KBM-7 (cell line): ENCODE results near the gene RABEP2.
"Not testable (repeated sequence)": the region's sequence is repeated elsewhere in the genome, so short reads cannot be mapped to it uniquely, and the experiment has no call there.

ENCODE experiments used
- DNase-seq: peaks from one replicate; pipeline ENCODE4 v3.0.0-alpha.2; 2015
- in situ Hi-C: fragments of 300-500 bp; cut with MboI; formaldehyde crosslinking; loops from 2 replicates; pipeline ENCODE4 v1.14.3; 2020; ENCODE audit warnings: low sequenced_read_pairs, low pct_unique_long_range_greater_than_20kb, mixed read lengths

RABEP2 gene

DNA sequence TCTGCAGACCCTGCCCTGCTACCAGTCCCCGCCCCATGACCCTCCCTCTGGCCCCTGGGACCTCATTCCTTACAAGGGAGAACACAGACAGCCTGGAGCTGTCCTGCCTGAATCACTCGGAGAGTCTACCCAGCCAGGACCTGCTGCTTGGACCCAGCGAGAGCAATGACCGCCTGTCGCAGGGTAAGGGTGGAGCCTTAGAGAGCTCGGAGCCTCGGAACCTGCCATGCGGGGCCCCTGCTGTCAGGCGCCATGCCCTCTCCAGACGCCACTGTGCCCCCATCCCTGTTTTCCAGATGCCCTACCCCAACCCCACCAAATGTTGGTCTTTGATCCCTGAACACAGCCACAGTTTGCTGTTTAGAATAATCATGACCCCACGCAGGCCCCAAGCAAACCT, 55.8 kb downstream of the RABEP2 start:
- in situ Hi-C loops, result no loop called here
- DNase-seq, result no peak

DNA sequence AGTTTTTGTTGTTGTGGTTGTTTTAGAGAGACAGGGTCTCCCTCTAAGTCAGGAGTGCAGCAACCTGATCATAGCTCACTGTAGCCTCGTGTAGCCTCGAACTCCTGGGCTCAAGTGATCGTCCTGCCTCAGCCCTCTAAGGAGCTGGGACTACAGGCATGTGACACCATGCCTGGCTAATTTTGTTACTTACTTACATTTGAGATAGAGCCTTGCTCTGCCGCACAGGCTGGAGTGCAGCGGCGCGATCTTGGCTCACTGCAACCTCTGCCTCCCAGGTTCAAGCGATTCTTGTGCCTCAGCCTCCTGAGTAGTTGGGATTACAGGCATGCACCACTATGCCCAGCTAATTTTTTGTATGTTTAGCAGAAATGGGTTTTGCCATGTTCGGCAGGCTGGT, 57.4 kb downstream of the RABEP2 start:
- in situ Hi-C loops, DNase-seq: not testable (repeated sequence)

- DNase-seq, result no peak
- in situ Hi-C loops, result no loop called here
Measured at GRCh38 chr16:28867241-28867640, 57.8 kb downstream of the RABEP2 start.

GRCh38 chr16:28866454-28866804, 58.6 kb downstream of the RABEP2 start:
- in situ Hi-C loops, result no loop called here
- DNase-seq, result no peak

DNA sequence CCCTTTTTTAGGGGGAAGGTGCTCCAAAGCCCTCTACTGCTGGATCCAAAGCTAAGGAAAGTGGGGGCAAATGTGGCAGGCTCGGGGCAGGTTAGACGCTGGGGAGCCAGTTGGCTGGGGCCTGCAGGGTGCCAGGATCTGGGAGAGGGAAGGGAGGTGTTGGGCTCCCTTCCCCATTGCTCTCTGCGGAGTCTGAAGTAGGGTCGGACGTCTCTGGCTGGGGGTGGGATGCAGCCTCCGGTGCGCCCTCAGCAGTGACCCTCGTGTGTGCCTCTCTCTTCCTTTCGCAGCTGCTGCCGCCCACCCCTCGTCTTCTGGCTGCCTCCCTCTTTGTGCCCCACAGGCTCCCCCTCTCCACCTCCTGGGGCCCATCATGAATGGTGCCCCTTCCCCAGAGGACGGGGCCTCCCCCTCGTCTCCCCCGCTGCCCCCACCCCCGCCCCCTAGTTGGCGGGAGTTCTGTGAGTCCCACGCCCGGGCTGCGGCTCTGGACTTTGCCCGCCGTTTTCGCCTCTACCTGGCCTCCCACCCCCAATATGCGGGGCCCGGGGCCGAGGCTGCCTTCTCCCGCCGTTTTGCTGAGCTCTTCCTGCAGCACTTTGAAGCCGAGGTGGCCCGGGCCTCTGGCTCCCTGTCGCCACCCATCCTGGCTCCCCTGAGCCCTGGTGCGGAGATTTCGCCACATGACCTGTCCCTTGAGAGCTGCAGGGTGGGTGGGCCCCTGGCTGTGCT, 59.1 kb downstream of the RABEP2 start:
- DNase-seq, result no peak
- in situ Hi-C loops, result no loop called here

DNA sequence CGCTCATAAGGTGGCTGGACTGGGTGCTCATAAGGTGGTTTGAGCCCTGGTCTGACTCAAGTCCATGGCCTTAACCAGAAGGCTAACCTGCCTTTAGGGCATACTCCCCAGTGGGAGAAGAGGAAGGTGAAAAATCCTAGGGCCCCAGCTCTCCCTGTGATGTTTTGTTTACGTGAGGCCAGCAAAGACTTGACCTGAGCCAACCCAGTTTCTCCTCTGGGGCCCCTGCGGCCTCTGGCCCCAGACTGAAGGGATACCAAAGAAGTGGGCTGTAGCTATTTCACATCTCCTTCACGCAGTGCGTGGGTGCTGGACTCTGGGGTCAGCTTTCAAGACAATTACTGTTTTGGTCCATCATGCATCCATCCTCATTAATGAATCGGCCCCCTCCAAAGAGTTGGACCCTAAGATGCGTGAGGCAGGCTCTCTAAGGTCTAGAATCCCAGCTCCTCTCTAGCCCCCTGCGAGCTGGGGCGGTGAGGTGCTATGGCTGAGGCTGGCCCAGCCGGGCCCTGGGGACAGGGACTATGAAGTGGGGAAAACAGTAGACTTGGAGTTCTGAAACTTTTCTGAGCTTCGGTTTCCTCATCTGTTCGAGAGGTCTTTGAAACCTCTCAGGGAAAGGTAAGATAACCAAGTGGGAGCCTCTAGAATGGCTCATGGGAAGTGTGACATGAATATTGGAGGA, 59.9 kb downstream of the RABEP2 start:
- in situ Hi-C loops, result no loop called here
- DNase-seq, result no peak

- in situ Hi-C loops, result no loop called here
- DNase-seq, result peak; percentile 22
Measured at GRCh38 chr16:28863929-28864793, 60.9 kb downstream of the RABEP2 start.

- in situ Hi-C loops, result no loop called here
- no peak for DNase-seq
Measured at GRCh38 chr16:28859326-28859725, 65.7 kb downstream of the RABEP2 start.

- in situ Hi-C loops, result no loop called here
Measured at GRCh38 chr16:28858421-28858820, 66.6 kb downstream of the RABEP2 start.

More at GRCh38 chr16:28858421-28858820, 66.6 kb downstream of the RABEP2 start:
- DNase-seq, result no peak
